GM12878 (cell line): ENCODE results near the gene ADCYAP1R1. TPM values are rescaled to one million over a fixed set of nuclear protein-coding genes. Genes with fewer than 3 reads are reported as not detected.

Experiments
- ATAC-seq: fragments of 200-7000 bp; cut with Tn5 transposase; 3 replicates; pipeline ENCODE4 v1.9.1; 2020; ENCODE audit warnings: mild to moderate bottlenecking, moderate library complexity
- BruUV-seq: library from RNA; stranded (reverse); fragments of 400-500 nt; replicated peaks from 2 replicates; lab custom pipeline; 2021; lab: Mats Ljungman, UMichigan
- CTCF ChIA-PET: fragments of 300-600 bp; sonication (Branson Sonifier 250); formaldehyde crosslinking; extraction: SDS; loops from one replicate; lab custom pipeline; 2021; ENCODE audit warnings: inconsistent platforms; lab: Yijun Ruan, JAX
- POLR2A ChIA-PET: fragments of 350-600 bp; formaldehyde crosslinking; extraction: SDS; loops from one replicate; lab custom pipeline; 2021; ENCODE audit warnings: inconsistent platforms; lab: Charles Lee
- RAD21 ChIA-PET: fragments of 300-600 bp; sonication (Branson Sonifier 250); formaldehyde crosslinking; loops from one replicate; lab custom pipeline; 2023; ENCODE audit warnings: antibody characterized with exemption; ENCODE audit not compliant: unreplicated experiment; lab: Charles Lee
- SMC1A ChIA-PET: fragments of 300-600 bp; sonication (Branson Sonifier 250); formaldehyde crosslinking; loops from one replicate; lab custom pipeline; 2023; ENCODE audit not compliant: unreplicated experiment, uncharacterized antibody; lab: Charles Lee
- DNase-seq: peaks from one replicate; pipeline ENCODE4 v3.0.0-alpha.2; 2011; ENCODE audit warnings: low read depth, low spot score
- FAIRE-seq: peaks from 3 replicates; lab custom pipeline; 2011; peaks lifted over from hg19 to GRCh38; lab: Jason Lieb, UNC
- H2AFZ ChIP-seq: 2 replicates; pipeline ENCODE4 v1.6.0; 2011; ENCODE audit warnings: low read depth, low read length, control low read depth; ENCODE audit not compliant: control insufficient read depth
- H3K27ac ChIP-seq: 2 replicates; pipeline ENCODE4 v1.5.1; 2011; ENCODE audit warnings: control low read depth; ENCODE audit not compliant: control insufficient read depth, insufficient read depth
- H3K27me3 ChIP-seq, 2 experiments: replicated peaks in 1 of 2; 2 replicates each; pipeline versions ENCODE4 v1.6.0 to v1.6.1; 2011; ENCODE audit warnings: low read length in 1 of 2; ENCODE audit not compliant: control insufficient read depth in 2 of 2, insufficient read depth in 2 of 2
- H3K36me3 ChIP-seq, 2 experiments: 2 replicates each; pipeline ENCODE4 v1.5.1; 2011; ENCODE audit warnings: low read length in 1 of 2; ENCODE audit not compliant: control insufficient read depth in 2 of 2, insufficient read depth in 2 of 2
- H3K4me1 ChIP-seq: 2 replicates; pipeline ENCODE4 v1.6.1; 2011; ENCODE audit warnings: mild to moderate bottlenecking, low read length, moderate library complexity, mixed read lengths; ENCODE audit not compliant: control insufficient read depth, insufficient read depth
- H3K4me2 ChIP-seq: 2 replicates; pipeline ENCODE4 v1.6.0; 2011; ENCODE audit warnings: control low read depth; ENCODE audit not compliant: control insufficient read depth, insufficient read depth
- H3K4me3 ChIP-seq: fragments of 200-600 bp; sonication (generic); 2 replicates; pipeline ENCODE4 v1.5.1; 2016
- H3K79me2 ChIP-seq: 2 replicates; pipeline ENCODE4 v1.6.0; 2011; ENCODE audit warnings: low read length; ENCODE audit not compliant: control insufficient read depth, insufficient read depth
- H3K9ac ChIP-seq: 2 replicates; pipeline ENCODE4 v1.8.0; 2011; ENCODE audit warnings: low read length, control low read depth, mixed read lengths; ENCODE audit not compliant: control insufficient read depth, insufficient read depth
- H3K9me3 ChIP-seq: replicated peaks from 3 replicates; pipeline ENCODE4 v1.5.1; 2011; ENCODE audit warnings: mild to moderate bottlenecking, low read length; ENCODE audit not compliant: control insufficient read depth, insufficient read depth
- H4K20me1 ChIP-seq: 2 replicates; pipeline ENCODE4 v1.6.0; 2011; ENCODE audit not compliant: control insufficient read depth, insufficient read depth
- CHD1 ChIP-seq: IDR thresholded peaks from 2 replicates; pipeline ENCODE4 v1.6.1; 2012; ENCODE audit warnings: low read depth, low read length, improper control_type of control experiment
- CREM ChIP-seq: IDR thresholded peaks from 2 replicates; pipeline ENCODE4 v1.6.1; 2014; ENCODE audit warnings: antibody characterized with exemption, low read depth
- ETV6 ChIP-seq, 2 experiments: fragments of 450-650 bp in 1 of 2; IDR thresholded peaks in 1 of 2; conservative IDR thresholded peaks in 1 of 2; 2 replicates each; pipeline ENCODE4 v1.6.1; 2014; ENCODE audit warnings: antibody characterized with exemption in 1 of 2, borderline replicate concordance in 1 of 2, low read depth in 1 of 2, mild to moderate bottlenecking in 1 of 2, moderate library complexity in 1 of 2
- EZH2 ChIP-seq: IDR thresholded peaks from 2 replicates; pipeline ENCODE4 v1.6.1; 2012; ENCODE audit warnings: low read depth, mild to moderate bottlenecking, control low read depth, inconsistent platforms, low read length, borderline replicate concordance; ENCODE audit not compliant: control insufficient read depth
- MTA2 ChIP-seq: fragments of 450-650 bp; IDR thresholded peaks from 2 replicates; pipeline ENCODE4 v1.6.1; 2016; ENCODE audit warnings: low read depth, mild to moderate bottlenecking, moderate library complexity
- NR2F1 ChIP-seq: fragments of 450-650 bp; conservative IDR thresholded peaks from 2 replicates; pipeline ENCODE4 v1.6.1; 2017; ENCODE audit warnings: mild to moderate bottlenecking
- POU2F2 ChIP-seq: IDR thresholded peaks from 3 replicates; pipeline ENCODE4 v1.6.1; 2011; ENCODE audit warnings: low read depth, mild to moderate bottlenecking, low read length, borderline replicate concordance
- RB1 ChIP-seq: fragments of 450-650 bp; formaldehyde crosslinking; IDR thresholded peaks from 2 replicates; pipeline ENCODE4 v1.6.1; 2017; ENCODE audit warnings: mild to moderate bottlenecking, borderline replicate concordance
- SIX5 ChIP-seq: IDR thresholded peaks from 2 replicates; pipeline ENCODE4 v1.6.1; 2011; ENCODE audit warnings: mild to moderate bottlenecking, low read depth, low read length, moderate library complexity; ENCODE audit not compliant: severe bottlenecking
- SREBF2 ChIP-seq: IDR thresholded peaks from 2 replicates; pipeline ENCODE4 v1.6.1; 2012; ENCODE audit warnings: mild to moderate bottlenecking, low read length
- TCF7 ChIP-seq: IDR thresholded peaks from 2 replicates; pipeline ENCODE4 v1.6.1; 2014; ENCODE audit warnings: antibody characterized with exemption, borderline replicate concordance
- WRNIP1 ChIP-seq: IDR thresholded peaks from 2 replicates; pipeline ENCODE4 v1.6.1; 2011; ENCODE audit warnings: low read depth, low read length, improper control_type of control experiment, borderline replicate concordance
- YBX1 ChIP-seq: fragments of 450-650 bp; IDR thresholded peaks from 2 replicates; pipeline ENCODE4 v1.6.1; 2016; ENCODE audit warnings: antibody characterized with exemption
- ZNF274 ChIP-seq: IDR thresholded peaks from one replicate; pipeline ENCODE4 v1.8.0; 2011; ENCODE audit not compliant: insufficient read length, insufficient read depth
- WGBS: methylation state at CpG from one replicate; pipeline ENCODE4 v1.1.6; 2016; ENCODE audit warnings: low lambda C conversion rate; ENCODE audit not compliant: insufficient replicate concordance, insufficient coverage; ENCODE audit errors: missing lambda C conversion rate; 5-methylcytosine and 5-hydroxymethylcytosine counted together
- in situ Hi-C: fragments of 300-500 bp; cut with MboI; formaldehyde crosslinking; loops from 9 replicates; pipeline ENCODE4 v1.14.3; 2018; ENCODE audit warnings: mixed read lengths
- intact Hi-C: fragments of 100-400 bp; cut with micrococcal nuclease; formaldehyde crosslinking; loops from one replicate; pipeline ENCODE4 v1.14.2; 2022; ENCODE audit not compliant: unreplicated experiment
- polyA plus RNA-seq, 11 experiments: library from polyadenylated mRNA; depleted of rRNA in 4 of 11; unstranded in 6 of 11; stranded (reverse) in 5 of 11; fragments of >200 nt; fragmentation: Nextera tagmentation in 4 of 11; fragmentation: Illumina TruSeq in 1 of 11; extraction: Ambion mirVana in 4 of 11; extraction: Trizol in 1 of 11; gene quantifications; 1 replicate in 1 of 11; 2 replicates in 10 of 11; pipeline versions ENCODE4 v1.2.1 to v1.2.3, GENCODE V29; 2011 to 2016; ENCODE audit warnings: inconsistent platforms in 2 of 11, missing spikeins in 2 of 11, low read depth in 1 of 11
- total RNA-seq, 4 experiments: library from RNA; depleted of rRNA in 3 of 4; stranded (reverse); fragments of >200 nt in 3 of 4; fragmentation: Illumina TruSeq in 1 of 4; extraction: Trizol in 1 of 4; gene quantifications; 2 replicates each; pipeline versions ENCODE4 v1.2.1 to v1.2.3, GENCODE V29; 2013 to 2021

The ADCYAP1R1 gene
- total and polyA plus RNA-seq, 10 of the 15 experiments (the other 5 are each of a cell fraction or from before 2014, with no cell fraction given): not detected

- H4K20me1 ChIP-seq: no peaks in the 10 kb centered on the region
- no peak for DNase-seq
- intact Hi-C loops (no loop called here), in situ Hi-C loops (no loop called here)
- WGBS: 0% methylated on average over 5 of the region's 5 CpGs
- no TSS peak for BruUV-seq
- H3K4me2 ChIP-seq: no peak overlapping the region
- CTCF ChIA-PET: no interaction called here
- FAIRE-seq: no peak
- no peak overlapping the region for H2AFZ ChIP-seq
- no peaks in the 10 kb centered on the region for H3K79me2 ChIP-seq
- no peak overlapping the region for H3K4me3 ChIP-seq
- no peaks in the 10 kb centered on the region; the same call in 2 of the 3 replicates for H3K9me3 ChIP-seq
- H3K4me1 ChIP-seq: no peaks in the 10 kb centered on the region
- SMC1A ChIA-PET: no interaction called here
- TF ChIP-seq SIX5 (no peak), WRNIP1 (no peak), TCF7 (no peak), ETV6 (conservative IDR thresholded peaks at IDR 0.05 in 1 of 2, IDR thresholded peaks at IDR 0.05 in 1 of 2; ENCODE audit: borderline replicate concordance in 1 of 2, low read depth in 1 of 2) (no peak), SREBF2 (no peak), RB1 (no peak), CREM (no peak), YBX1 (no peak), NR2F1 (no peak), ZNF274 (no peak), CHD1 (no peak), MTA2 (no peak), EZH2 (no peak), POU2F2 (no peak)
- H3K9ac ChIP-seq: no peak overlapping the region
- RAD21 ChIA-PET: no interaction called here
- peaks cover 0 to 3% of the 10 kb centered on the region in 2 experiments; a peak in 1 of 4 replicates for H3K27me3 ChIP-seq
- no peak overlapping the region for H3K27ac ChIP-seq
- no peaks in the 10 kb centered on the region for H3K36me3 ChIP-seq
- POLR2A ChIA-PET: no interaction called here
- ATAC-seq: no peak
Measured at GRCh38 chr7:31007634-31008033, 44.5 kb upstream of the ADCYAP1R1 start.
